Lower leg skin (tissue), 4 donors: ENCODE data around the gene HBE1. TPM values are rescaled to one million over a fixed set of nuclear protein-coding genes. Genes with fewer than 3 reads are reported as not detected.

Experiments
- DNase-seq, 2 donors: peaks; one replicate each; pipeline ENCODE4 v3.0.0-alpha.2; 2019; ENCODE audit warnings: low spot score in 2 of 2
- H3K4me3 ChIP-seq: fragments of 200-600 bp; sonication (generic); 2 replicates; pipeline ENCODE4 v1.5.1; 2017; ENCODE audit warnings: mild to moderate bottlenecking, low read depth; ENCODE audit not compliant: poor library complexity, severe bottlenecking
- POLR2A ChIP-seq, 2 donors: fragments of 450-650 bp; IDR thresholded peaks; one replicate each; pipeline ENCODE4 v1.6.1; 2016 to 2017; ENCODE audit warnings: antibody characterized with exemption in 2 of 2, mild to moderate bottlenecking in 1 of 2, moderate library complexity in 1 of 2
- WGBS, 2 donors: methylation state at CpG; one replicate each; pipeline ENCODE4 v1.1.5; 2018; 5-methylcytosine and 5-hydroxymethylcytosine counted together
- intact Hi-C: fragments of 100-400 bp; cut with DNase I; formaldehyde crosslinking; loops from one replicate; pipeline ENCODE4 v1.15.0; 2023; ENCODE audit warnings: low total_unique reads
- total RNA-seq, 4 donors: library from RNA; depleted of rRNA; stranded (reverse); fragments of >200 nt; gene quantifications; one replicate each; pipeline ENCODE4 v1.1.0, GENCODE V29; 2016
- TF ChIP-seq, protein P1 (sequence below), 3 donors: fragments of 450-650 bp; IDR thresholded peaks; one replicate each; pipeline ENCODE4 v1.5.1; 2016; ENCODE audit warnings: antibody characterized with exemption in 3 of 3, mild to moderate bottlenecking in 3 of 3, moderate library complexity in 2 of 3

Gene HBE1
- total RNA-seq, 4 donors from 2014 or later: not detected

DNA sequence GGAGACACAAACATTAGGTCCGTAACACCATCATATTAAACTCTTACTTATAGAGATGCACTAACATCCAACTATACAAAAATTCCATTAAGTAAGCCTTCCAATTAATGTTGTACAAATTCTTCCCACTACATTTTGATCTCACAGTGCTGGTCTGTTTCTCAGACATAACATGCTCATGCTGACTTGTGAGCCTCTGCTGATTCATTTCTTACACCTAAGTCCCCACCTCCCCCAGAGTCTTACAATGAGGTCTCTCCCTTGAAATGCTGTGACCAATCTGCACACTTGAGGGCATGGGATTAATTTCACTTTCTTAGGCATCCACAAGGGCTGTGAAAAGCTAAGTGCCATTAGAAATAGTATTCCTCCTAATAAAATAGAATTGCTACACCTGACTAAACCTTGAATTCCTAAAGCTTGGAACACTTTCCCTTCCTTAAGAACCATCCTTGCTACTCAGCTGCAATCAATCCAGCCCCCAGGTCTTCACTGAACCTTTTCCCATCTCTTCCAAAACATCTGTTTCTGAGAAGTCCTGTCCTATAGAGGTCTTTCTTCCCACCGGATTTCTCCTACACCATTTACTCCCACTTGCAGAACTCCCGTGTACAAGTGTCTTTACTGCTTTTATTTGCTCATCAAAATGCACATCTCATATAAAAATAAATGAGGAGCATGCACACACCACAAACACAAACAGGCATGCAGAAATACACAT is 22.1 kb downstream of the HBE1 start:
- TF ChIP-seq, protein P1, sequence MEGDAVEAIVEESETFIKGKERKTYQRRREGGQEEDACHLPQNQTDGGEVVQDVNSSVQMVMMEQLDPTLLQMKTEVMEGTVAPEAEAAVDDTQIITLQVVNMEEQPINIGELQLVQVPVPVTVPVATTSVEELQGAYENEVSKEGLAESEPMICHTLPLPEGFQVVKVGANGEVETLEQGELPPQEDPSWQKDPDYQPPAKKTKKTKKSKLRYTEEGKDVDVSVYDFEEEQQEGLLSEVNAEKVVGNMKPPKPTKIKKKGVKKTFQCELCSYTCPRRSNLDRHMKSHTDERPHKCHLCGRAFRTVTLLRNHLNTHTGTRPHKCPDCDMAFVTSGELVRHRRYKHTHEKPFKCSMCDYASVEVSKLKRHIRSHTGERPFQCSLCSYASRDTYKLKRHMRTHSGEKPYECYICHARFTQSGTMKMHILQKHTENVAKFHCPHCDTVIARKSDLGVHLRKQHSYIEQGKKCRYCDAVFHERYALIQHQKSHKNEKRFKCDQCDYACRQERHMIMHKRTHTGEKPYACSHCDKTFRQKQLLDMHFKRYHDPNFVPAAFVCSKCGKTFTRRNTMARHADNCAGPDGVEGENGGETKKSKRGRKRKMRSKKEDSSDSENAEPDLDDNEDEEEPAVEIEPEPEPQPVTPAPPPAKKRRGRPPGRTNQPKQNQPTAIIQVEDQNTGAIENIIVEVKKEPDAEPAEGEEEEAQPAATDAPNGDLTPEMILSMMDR (IDR thresholded peaks at IDR 0.05): no peak
- no peak for TF ChIP-seq POLR2A (IDR thresholded peaks at IDR 0.05)
- intact Hi-C loops: no loop called here
- DNase-seq: no peak
- 68 to 77% methylated on average over 3 of the region's 3 CpGs for WGBS, 2 donors
- H3K4me3 ChIP-seq: no peak overlapping the region

DNA sequence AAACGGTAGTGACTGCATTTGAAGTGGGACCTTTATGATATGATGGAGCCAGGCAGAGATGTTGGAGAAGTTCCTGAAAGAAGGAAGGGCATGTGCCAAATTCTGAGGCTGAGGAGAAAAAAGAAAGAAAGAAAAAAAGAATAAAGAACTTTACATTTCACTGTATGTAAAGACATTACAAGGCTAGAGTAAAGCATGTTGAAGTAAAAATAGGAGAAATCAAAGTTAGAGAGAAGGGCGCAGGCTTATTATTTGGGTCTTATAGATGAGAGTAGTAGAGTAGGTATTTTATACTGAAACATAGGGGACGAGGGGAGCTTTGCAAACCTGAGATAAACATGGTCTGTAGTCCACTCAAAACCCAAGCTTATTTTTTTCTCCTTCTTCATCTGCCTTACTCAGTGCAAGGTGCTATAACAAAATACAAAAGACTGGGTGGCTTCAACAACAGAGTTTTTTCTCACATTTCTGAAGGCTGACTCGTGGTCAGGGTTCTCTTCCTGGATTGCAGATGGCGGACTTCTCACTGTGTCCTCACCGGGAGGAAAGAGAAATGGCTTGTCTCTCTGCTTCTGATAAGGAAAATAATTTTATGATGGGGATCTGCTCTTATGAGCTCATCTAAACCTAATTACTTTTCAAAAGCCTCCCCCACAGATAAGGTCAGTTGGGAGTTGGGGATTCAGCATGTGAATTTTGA is 22.8 kb downstream of the HBE1 start:
- intact Hi-C loops: no loop called here
- WGBS, 2 donors: 63 to 72% methylated on average over 6 of the region's 6 CpGs
- H3K4me3 ChIP-seq: no peak overlapping the region
- TF ChIP-seq POLR2A (IDR thresholded peaks at IDR 0.05): no peak
- TF ChIP-seq, protein P1 (IDR thresholded peaks at IDR 0.05): no peak
- DNase-seq: no peak

DNA sequence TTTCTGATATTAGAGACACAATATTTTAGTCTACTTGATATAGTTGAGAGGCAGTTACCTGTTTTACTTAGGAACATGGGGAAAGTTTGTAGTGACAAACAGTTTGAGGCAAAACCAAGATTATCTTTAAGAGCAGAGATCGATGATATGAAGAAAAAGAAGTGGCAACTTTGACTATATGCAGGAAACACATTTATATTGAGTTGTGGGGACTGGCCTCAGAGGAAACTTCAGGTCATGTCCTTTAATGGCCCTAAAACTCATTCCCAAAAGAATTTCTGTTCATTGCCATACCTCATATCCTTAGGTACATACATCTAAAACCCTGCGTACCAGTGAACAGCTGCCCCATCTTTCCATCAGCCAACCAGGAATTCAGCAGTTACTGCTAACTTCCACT is 24.6 kb downstream of the HBE1 start:
- WGBS, 2 donors: 65 to 66% methylated on average over 2 of the region's 2 CpGs

DNA sequence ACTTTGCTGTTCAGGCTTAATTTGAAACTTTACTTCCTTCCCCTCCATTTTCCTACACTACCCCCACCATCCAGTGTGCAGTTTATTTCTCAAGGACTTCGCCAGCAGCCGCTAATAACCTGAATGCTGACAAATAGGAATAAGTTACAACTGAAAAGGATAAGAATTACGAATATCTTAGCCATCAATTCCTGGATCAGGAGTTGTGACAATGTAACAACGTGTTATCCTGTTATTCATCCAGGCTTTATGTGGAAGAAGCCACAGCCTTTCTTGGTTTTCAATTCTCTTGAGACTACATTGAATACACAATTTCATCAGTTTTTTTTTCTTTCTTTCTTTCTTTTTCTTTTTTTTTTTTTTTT is 25.9 kb downstream of the HBE1 start:
- 78 to 79% methylated on average over 4 of the region's 4 CpGs for WGBS, 2 donors
- DNase-seq: no peak
- no peak overlapping the region for H3K4me3 ChIP-seq
- no peak for TF ChIP-seq POLR2A (IDR thresholded peaks at IDR 0.05)
- TF ChIP-seq, protein P1 (IDR thresholded peaks at IDR 0.05): no peak
- intact Hi-C loops: no loop called here

More for the DNA sequence above, 24.6 kb downstream of the HBE1 start:
- H3K4me3 ChIP-seq: no peak overlapping the region
- DNase-seq: no peak
- TF ChIP-seq, protein P1 (IDR thresholded peaks at IDR 0.05): no peak
- TF ChIP-seq POLR2A (IDR thresholded peaks at IDR 0.05): no peak
- intact Hi-C loops: no loop called here

DNA sequence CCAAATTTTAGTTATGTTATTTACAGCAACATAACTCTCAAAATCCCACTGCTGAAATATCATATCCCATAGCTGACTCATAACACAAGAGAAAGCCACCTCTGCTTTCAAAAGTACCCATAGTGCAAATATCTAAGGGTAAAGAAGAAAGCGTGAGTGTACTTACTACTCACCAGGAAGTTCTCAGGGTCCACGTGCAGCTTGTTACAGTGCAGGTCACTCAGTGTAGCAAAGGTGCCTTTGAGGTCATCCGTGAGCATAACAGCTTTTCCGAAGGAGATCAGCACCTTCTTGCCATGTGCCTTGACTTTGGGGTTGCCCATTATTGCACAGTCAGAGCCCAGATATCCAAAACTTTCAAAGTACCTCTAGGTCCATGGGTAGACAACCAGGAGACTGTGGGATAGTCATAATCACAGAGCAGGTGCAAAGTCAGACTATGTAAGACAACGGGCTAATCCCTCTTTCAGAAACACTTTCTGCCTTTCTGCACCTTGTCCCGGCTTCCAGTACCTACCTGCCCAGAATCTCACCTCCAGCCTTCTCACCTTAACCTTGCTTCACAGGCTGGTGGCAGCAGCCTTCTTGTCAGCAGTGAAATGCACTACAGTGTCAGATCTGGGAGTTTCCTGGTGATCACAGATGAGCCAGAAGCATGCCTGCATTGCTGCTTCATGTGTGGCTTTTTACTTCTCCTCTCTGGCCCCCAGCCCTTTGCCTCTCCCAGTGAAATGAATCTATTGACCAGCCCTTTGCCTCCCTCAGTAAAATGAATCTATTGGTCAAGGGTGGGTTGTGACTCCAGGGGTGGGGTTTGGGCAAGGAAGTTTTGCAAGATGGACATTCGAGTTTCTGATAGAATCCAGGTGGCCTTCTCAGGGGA is 26.6 kb downstream of the HBE1 start:
- 69 to 75% methylated on average over 7 of the region's 7 CpGs for WGBS, 2 donors
- TF ChIP-seq, protein P1 (IDR thresholded peaks at IDR 0.05): no peak
- no peak for TF ChIP-seq POLR2A (IDR thresholded peaks at IDR 0.05)
- no peak overlapping the region for H3K4me3 ChIP-seq
- intact Hi-C loops: no loop called here
- no peak for DNase-seq
